ENCODE results near the gene FAM156B.
"Not testable (repeated sequence)": the region's sequence is repeated elsewhere in the genome, so short reads cannot be mapped to it uniquely, and the experiment has no call there.

Gene FAM156B

DNA sequence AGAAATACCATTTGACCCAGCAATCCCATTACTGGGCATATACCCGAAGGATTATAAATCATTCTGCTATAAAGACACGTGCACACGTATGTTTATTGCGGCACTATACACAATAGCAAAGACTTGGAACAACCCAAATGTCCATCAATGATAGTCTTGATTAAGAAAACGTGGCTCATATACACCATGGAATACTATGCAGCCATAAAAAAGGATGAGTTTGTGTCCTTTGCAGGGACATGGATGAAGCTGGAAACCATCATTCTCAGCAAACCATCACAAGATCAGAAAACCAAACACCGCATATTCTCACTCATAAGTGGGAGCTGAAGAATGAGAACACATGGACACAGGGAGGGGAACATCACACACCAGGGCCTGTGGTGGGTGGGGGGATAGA, 33.1 kb downstream of the FAM156B start:
- not testable (repeated sequence) for DNase-seq

DNA sequence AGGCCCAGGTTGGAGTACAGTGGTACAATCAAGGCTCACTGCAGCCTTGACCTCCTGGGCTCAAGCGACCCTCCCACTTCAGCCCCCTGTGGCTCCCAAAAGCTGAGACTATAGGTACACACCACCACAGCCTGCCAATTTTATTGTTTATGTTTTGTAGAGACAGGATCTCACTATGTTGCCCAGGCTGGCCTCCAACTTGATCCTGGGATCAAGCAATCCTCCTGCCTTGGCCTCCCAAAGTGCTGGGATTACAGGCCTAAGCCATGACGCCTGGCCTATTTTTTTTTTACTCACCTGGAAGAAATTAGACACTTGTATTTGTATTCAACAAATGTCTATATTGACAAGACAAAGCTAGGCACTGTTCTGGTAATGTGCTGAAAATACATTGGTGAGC, 36.1 kb downstream of the FAM156B start:
- no peak for DNase-seq

DNA sequence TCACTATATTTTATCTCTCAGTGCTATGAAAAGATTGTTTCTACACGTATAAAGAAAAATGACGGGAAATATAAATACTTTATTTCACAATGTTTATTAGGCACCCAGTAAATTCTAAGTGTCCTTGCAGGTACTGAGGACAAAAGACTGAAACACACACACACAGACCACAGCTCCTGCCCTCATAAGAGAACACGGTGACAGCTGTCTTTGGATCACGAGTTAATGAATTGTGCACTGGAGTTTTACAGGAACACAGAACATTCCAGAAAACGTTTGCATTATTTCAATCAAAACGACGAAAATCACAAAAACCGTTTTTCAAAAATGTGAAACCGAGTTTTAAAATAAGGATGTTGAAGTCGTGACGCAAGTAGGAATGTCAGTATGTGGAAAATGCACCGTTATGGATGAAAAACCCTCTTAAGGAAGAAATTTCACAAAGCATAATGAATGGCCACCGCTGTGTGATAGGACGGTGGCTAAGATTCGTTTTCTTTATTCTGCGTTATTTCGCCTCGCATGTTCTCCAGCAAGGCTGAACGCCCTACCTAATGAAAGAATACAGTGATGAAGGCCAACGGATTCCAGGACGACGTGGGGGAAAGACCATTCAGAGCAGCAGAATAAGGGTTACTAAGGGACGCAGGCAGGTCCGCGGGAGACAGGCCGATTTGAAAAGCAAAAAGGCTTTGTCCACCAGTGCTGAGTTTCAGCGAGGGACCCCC, 37.0 kb downstream of the FAM156B start:
- DNase-seq, result peak; percentile 28

DNA sequence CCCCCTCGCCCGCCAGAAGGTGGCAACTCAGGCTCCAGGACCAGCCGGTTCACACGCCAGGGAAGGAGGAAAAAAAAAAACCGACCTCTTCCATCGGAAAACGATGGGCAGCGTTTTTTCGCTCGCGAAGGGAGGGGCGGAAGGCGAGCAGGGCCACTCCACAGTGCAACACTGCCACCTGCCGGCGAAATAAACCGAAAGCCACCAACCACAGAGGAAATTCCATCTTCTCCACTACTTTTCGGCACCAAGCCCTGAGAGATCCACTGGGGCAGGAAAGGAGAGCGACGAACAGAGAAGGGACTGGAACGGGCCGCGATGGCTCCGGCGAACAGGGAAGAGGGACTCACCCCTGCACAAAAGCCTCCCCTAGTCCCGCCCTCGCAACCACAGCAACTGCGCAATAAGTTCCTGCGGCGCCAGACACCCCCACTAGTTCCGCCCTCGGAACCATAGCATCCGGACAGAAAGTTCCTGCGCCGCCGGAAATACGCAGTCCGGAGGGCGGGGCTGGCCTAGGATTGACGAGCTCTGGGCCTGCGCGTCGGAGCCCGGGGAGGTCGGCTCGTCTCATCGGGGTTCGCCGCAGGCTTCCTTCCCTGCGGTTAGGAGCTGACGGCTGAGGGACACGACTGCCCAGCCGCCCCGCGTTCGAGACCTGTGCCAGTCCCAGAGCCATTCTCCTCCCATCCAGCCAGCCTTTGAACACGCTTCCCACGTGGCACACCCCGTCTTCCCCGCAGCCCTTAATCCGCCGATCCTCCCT, 37.8 kb downstream of the FAM156B start:
- DNase-seq, result peak; percentile 95

DNA sequence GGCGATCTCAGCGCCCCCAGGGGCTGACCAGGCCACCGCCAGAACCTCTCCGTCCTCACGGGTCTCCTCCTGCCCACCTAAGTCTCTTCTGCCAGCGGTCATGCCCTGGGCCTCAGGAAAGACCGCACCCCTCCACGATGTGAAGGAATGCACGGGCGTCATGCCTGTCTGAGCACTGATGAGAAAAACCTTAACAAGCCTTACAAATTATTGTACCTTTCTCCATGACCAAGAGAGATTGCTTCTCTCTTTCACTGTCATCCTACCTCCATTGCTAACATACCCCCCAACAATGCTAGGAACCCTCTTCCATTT, 38.3 kb downstream of the FAM156B start:
- not testable (repeated sequence) for DNase-seq

DNA sequence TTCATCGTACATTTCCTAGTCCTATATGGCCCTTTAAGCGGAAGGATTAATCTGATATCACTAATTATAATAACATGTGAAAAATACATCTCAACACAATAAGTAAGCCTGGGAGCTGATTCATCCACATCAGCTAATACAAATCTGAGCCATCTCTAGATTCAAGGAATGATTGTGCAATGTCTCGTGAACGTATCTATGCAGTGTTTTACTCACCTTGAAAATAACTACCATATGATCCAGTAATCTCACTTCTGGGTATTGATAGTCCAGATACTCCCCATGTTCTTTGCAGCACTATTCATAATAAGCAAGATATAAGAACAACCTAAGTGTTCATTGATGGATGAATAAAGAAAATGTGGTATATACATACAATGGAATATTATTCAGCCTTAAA, 43.6 kb downstream of the FAM156B start:
- not testable (repeated sequence) for DNase-seq

DNA sequence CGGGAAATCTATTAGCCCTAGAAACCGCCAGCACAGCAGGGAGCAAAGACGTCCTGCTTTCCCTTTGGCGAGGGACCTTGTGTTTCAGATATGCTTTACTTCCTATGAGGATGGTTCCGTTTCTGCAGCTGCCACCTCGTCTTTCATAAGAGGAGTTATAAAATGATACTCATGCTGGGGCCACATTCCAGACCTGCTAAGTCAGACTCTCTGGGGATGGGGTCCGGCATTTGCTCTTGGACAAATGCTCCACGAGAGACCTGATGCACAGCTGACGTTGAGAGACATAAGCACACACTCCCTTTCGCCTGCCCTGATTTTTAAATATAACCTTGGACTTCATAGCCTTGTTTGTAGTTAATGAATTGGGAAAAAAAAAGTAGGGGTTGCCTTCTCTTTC, 44.6 kb downstream of the FAM156B start:
- not testable (repeated sequence) for DNase-seq

DNA sequence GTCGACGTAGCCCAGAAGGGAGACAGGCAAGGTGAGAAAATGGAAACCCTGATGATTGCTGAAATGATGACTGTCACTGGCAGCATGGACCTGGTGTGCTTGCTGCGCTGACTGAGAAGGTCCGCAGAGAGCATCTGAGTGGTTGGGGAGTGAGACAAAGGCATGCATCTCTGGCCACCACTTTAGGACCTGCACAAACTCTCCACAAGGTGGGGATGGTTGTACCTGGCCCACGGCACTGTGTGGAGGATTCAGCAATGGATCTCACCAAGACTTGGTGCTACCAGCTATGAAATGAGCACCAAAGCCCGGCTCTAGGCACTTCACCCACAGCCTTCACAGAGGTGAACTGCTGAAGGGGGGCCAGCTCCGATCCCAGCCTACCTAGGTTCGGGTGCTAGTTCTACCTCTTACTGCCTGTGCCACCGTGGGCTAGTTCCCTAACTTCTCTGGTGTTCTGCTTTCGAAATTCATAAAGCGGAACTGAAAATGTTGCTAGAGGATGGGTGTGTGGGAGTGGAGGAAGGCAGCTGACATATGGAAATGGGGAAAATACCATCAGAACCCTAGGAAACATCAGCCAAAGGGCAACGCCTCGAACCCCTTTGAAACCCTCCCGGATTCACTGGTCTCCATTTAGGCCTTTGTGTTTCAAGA, 48.8 kb downstream of the FAM156B start:
- DNase-seq, result not testable (repeated sequence)

DNA sequence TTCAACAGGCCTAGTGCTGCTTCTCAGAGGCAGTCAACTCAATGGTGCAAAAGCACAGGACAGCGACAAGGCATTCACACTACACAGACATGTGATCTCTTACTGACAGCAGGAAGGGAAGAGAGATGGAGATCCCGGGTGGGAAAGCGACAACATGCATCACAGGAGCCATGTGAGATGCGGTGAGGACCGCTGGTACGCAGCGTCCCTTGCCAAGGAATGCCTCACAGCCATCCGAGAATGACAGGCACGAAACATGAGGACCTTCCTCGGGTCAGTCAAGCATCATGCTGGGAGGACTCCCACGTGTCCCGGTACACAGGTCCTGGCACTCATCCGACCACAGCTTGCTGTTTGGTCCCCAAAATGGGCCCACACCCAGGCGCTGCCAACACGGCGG, 50.4 kb downstream of the FAM156B start:
- not testable (repeated sequence) for DNase-seq

DNA sequence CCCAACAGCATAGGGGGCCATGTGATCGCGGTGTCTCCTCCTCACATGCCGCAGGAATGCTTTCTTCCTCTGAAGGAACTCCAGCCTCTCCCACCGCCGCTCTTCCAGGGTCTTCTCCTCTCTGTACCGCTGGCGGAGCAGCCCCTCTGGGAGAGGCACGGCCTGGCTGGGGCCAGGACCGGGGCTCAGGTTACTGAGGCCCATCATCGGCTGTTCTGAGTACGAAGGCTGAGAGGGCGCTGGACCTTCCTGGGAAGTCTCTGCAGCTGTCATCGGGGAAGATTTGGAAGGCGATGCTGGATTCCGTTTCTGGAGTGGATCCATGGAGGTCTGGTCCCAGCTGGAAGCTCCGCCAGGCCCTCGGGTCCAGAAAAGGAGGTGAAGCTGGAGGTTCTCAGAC, 51.1 kb downstream of the FAM156B start:
- DNase-seq, result not testable (repeated sequence)

DNA sequence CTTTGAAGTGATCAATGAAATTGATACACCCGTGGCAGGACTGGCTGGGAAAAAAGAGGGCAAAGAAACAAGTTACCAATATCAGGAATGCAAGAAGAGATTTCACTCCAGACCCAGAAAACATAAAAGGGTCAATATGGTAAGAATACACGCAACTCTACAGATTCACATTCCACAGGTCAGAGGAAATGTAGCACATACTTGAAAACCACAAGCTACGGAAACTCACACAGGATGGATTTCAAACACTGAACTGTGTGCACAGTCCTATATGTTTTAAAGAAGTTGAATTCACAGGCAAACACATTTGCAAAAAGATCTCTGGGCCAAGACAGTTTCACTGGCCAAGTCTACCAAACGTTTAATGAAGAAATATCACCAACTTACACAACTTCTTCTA, 52.2 kb downstream of the FAM156B start:
- not testable (repeated sequence) for DNase-seq

DNA sequence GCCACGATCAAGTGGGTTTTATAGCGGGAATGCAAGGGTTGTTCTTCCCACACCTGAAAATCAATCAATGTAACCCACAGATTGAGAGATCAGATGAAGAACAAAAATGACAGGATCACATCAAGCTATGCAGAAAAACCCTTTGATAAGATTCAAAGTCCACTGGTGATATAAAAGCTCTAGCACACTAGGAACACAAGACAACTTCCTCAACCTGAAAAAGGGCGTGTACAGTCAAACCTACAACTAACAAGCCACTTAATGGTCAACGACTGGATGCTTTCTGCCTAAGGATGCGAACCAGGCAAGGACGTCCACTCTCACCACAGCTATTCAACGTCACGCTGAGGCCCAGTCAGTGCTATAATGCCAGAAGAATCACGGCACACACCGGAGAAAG, 52.8 kb downstream of the FAM156B start:
- not testable (repeated sequence) for DNase-seq
